Activated B cell treated with CpG ODN at 0.5 μM for 24 hours (primary cell): ENCODE data around the gene GCC1. TPM values are rescaled to one million over a fixed set of nuclear protein-coding genes. Genes with fewer than 3 reads are reported as not detected.

Experiments used
- ATAC-seq: fragments of 200-7000 bp; cut with Tn5 transposase; one replicate; pipeline ENCODE4 v1.10.0; 2021; ENCODE audit warnings: low read depth, mild to moderate bottlenecking, moderate library complexity
- CTCF ChIA-PET: fragments of 350-600 bp; sonication (Branson Sonifier 250); formaldehyde crosslinking; loops from one replicate; lab custom pipeline; 2021; ENCODE audit warnings: antibody characterized with exemption; lab: Charles Lee
- POLR2A ChIA-PET: fragments of 350-600 bp; sonication (Branson Sonifier 250); formaldehyde crosslinking; loops from one replicate; lab custom pipeline; 2021; ENCODE audit warnings: antibody characterized with exemption; lab: Charles Lee
- DNase-seq: peaks from one replicate; pipeline ENCODE4 v3.0.0; 2022
- H3K27ac Mint-ChIP-seq: one replicate; pipeline ENCODE4 v1.8.0; 2020; ENCODE audit warnings: mixed read lengths
- H3K27me3 Mint-ChIP-seq: one replicate; pipeline ENCODE4 v1.8.0; 2021; ENCODE audit warnings: mixed read lengths
- H3K36me3 Mint-ChIP-seq: one replicate; pipeline ENCODE4 v1.8.0; 2021; ENCODE audit warnings: low read depth, mixed read lengths
- H3K4me1 Mint-ChIP-seq: one replicate; pipeline ENCODE4 v1.8.0; 2021; ENCODE audit warnings: mixed read lengths
- H3K4me3 Mint-ChIP-seq: one replicate; pipeline ENCODE4 v1.8.0; 2020; ENCODE audit warnings: mild to moderate bottlenecking, mixed read lengths
- H3K9me3 Mint-ChIP-seq: one replicate; pipeline ENCODE4 v1.8.0; 2020; ENCODE audit warnings: mixed read lengths
- intact Hi-C: fragments of 100-400 bp; cut with micrococcal nuclease; formaldehyde crosslinking; loops from one replicate; pipeline ENCODE4 v1.15.1; 2024
- total RNA-seq: library from RNA; stranded (reverse); gene quantifications from 2 replicates; pipeline ENCODE4 v1.2.3, GENCODE V29; 2022
- TF ChIP-seq, protein P1 (sequence below): fragments of 200-600 bp; IDR thresholded peaks from one replicate; pipeline ENCODE4 v1.8.0; 2022; ENCODE audit warnings: antibody characterized with exemption, mild to moderate bottlenecking

Gene GCC1
- total RNA-seq, 1 donor from 2014 or later: 23.3 TPM

DNA sequence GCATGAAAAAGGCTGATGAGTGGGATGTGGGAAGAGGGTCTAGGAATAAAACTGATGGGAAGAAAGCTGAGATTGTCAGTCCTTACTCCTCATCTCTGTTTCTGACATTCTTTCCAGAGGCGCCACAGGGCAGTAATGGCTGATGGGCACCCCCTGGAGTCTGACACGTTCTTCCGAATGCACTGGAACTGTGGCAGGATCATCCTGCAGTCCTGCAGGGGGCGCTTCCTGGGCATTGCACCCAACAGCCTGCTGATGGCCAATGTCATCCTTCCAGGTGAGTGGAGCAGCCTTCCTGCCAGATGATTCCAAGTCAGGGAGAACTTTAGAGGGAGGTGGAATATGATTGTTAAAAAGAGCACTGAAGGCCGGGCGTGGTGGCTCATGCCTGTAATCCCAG lies 12.9 kb upstream of the GCC1 start:
- TF ChIP-seq, protein P1, sequence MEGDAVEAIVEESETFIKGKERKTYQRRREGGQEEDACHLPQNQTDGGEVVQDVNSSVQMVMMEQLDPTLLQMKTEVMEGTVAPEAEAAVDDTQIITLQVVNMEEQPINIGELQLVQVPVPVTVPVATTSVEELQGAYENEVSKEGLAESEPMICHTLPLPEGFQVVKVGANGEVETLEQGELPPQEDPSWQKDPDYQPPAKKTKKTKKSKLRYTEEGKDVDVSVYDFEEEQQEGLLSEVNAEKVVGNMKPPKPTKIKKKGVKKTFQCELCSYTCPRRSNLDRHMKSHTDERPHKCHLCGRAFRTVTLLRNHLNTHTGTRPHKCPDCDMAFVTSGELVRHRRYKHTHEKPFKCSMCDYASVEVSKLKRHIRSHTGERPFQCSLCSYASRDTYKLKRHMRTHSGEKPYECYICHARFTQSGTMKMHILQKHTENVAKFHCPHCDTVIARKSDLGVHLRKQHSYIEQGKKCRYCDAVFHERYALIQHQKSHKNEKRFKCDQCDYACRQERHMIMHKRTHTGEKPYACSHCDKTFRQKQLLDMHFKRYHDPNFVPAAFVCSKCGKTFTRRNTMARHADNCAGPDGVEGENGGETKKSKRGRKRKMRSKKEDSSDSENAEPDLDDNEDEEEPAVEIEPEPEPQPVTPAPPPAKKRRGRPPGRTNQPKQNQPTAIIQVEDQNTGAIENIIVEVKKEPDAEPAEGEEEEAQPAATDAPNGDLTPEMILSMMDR: no peak
- no peak for DNase-seq
- ATAC-seq: no peak
- Mint-ChIP-seq H3K36me3 (no peaks in the 10 kb centered on the region), H3K27ac (no peak overlapping the region), H3K4me1 (no peaks in the 10 kb centered on the region), H3K4me3 (no peak overlapping the region), H3K9me3 (no peaks in the 10 kb centered on the region), H3K27me3 (peaks cover 2% of the 10 kb centered on the region)
- CTCF ChIA-PET: no interaction called here
- intact Hi-C loops: no loop called here
- POLR2A ChIA-PET: no interaction called here

DNA sequence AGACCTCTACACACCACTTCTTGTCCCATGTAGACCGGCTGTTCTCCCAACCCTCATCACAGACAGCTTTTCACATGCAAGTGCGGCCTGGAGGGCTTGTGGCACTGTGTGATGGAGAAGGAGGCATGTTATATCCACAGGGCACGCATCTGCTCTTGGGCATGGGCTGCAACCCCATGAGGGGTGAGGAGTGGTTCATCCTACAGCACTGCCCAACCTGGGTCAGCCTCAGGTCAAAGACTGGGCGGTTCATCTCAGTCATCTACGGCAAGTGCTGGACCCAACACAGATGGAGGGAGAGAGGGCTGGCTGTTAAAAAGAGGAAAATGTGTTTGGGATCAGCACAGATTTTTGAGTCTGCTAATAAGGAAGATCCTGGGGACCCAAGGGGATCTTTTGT lies 10.3 kb upstream of the GCC1 start:
- Mint-ChIP-seq H3K36me3 (peaks cover 14% of the 10 kb centered on the region), H3K27ac (no peak overlapping the region), H3K9me3 (no peaks in the 10 kb centered on the region), H3K4me3 (no peak overlapping the region), H3K4me1 (no peaks in the 10 kb centered on the region), H3K27me3 (peaks cover 2% of the 10 kb centered on the region)
- TF ChIP-seq, protein P1: no peak
- ChIA-PET CTCF (no interaction called here), POLR2A (no interaction called here)
- ATAC-seq (no peak), DNase-seq (no peak)
- intact Hi-C loops: no loop called here

DNA sequence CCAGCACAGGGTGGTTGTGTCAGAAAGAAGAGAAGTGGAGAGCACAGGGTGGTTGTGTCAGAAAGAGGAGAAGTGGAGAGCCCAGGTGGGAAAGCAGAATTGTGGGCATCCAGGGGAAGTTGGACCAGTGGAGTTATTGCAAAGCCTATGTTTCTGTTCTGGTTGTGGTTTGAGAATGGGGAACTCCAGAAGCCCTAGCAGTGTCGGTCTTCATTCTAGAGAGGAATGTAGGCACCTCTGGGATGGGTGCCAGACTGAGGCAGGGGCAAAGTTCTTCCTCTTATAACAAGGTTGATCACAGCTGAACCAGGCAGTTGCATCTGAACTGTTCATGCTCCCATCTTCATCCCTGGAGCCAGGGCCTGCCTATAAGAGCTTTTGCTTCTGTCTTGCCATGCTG lies 9.1 kb upstream of the GCC1 start:
- TF ChIP-seq, protein P1: no peak
- POLR2A ChIA-PET: no interaction called here
- Mint-ChIP-seq H3K27ac (no peak overlapping the region), H3K4me3 (no peak overlapping the region), H3K4me1 (peaks cover 6% of the 10 kb centered on the region), H3K9me3 (no peaks in the 10 kb centered on the region), H3K27me3 (peaks cover 2% of the 10 kb centered on the region), H3K36me3 (peaks cover 25% of the 10 kb centered on the region)
- CTCF ChIA-PET: no interaction called here
- DNase-seq: no peak
- ATAC-seq: no peak
- intact Hi-C loops: no loop called here

DNA sequence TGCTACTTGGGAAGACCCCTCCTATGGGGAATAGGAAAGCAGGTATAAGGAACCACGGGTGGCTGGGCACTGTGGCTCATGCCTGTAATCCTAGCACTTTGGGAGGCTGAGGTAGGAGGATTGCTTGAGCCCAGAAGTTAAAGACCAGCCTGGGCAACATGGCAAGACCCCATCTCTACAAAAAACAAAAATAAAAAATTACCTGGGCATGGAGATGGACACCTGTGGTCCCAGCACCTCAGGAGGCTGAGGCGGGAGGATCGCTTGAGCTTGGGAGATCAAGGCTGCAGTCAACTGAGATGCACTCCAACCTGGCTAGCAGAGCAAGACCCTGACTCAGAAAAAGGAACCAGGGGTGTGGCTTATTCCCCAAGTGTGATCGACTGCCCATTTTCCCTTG lies 7.2 kb upstream of the GCC1 start:
- ATAC-seq: no peak
- H3K36me3 Mint-ChIP-seq: peaks cover 28% of the 10 kb centered on the region
- DNase-seq: no peak
- intact Hi-C loops: no loop called here
- ChIA-PET POLR2A (interaction anchor here (0.7 kb wide), 1 partner anchor 7 kb away, joined by 3 read pairs; the partner anchor contains the start of gene GCC1), CTCF (no interaction called here)
- no peak overlapping the region for H3K4me3 Mint-ChIP-seq
- TF ChIP-seq, protein P1: no peak
- no peak overlapping the region for H3K27ac Mint-ChIP-seq
- H3K4me1 Mint-ChIP-seq: peaks cover 16% of the 10 kb centered on the region
- no peaks in the 10 kb centered on the region for H3K9me3 Mint-ChIP-seq
- H3K27me3 Mint-ChIP-seq: no peaks in the 10 kb centered on the region

DNA sequence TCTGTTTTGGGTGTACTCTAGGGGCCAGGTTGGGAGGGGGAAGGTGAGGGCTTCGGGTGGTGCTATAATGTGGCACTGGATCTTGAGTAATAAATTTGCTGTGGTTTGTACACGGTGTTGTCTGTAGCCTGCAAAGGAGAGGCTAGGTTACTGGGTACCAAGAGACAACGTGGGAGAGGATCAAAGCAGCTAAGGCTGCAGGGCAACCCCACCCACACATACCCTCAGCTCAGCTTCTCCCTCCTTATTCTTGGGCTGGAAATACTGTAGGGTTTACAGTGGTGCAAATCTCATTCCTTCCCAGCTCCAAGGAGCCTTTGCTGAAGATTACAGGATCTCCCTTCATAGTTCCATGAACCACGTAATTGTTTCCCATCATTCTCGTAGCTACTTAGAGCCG lies 6.2 kb upstream of the GCC1 start:
- ATAC-seq (no peak), DNase-seq (no peak)
- Mint-ChIP-seq H3K36me3 (peaks cover 28% of the 10 kb centered on the region), H3K9me3 (no peaks in the 10 kb centered on the region), H3K4me3 (no peak overlapping the region), H3K27ac (no peak overlapping the region), H3K27me3 (no peaks in the 10 kb centered on the region), H3K4me1 (peaks cover 21% of the 10 kb centered on the region)
- intact Hi-C loops: no loop called here
- ChIA-PET POLR2A (no interaction called here), CTCF (no interaction called here)
- TF ChIP-seq, protein P1: no peak
